ENCODE results near the gene STAG3.
"Not testable (repeated sequence)": the region's sequence is repeated elsewhere in the genome, so short reads cannot be mapped to it uniquely, and the experiment has no call there.

DNA sequence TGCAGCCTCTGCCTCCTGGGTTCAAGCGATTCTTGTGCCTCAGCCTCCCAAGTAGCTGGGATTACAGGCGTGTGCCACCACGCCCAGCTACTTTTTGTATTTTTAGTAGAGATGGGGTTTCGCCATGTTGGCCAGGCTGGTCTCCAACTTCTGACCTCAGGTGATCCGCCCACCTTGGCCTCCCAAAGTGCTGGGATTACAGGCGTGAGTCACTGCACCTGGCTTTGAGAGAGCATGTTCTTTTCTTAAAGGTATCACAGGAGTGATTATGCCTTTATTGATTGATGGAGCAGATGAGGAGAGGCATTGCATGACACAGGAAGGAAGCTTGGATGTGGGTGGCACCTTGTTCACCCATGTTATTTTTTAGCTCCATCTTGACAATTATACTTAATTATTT is 5.4 kb downstream of the STAG3 start:
- TF ChIP-seq POLR2A (IDR thresholded peaks at IDR 0.05): not testable (repeated sequence)
- TF ChIP-seq, protein P1, sequence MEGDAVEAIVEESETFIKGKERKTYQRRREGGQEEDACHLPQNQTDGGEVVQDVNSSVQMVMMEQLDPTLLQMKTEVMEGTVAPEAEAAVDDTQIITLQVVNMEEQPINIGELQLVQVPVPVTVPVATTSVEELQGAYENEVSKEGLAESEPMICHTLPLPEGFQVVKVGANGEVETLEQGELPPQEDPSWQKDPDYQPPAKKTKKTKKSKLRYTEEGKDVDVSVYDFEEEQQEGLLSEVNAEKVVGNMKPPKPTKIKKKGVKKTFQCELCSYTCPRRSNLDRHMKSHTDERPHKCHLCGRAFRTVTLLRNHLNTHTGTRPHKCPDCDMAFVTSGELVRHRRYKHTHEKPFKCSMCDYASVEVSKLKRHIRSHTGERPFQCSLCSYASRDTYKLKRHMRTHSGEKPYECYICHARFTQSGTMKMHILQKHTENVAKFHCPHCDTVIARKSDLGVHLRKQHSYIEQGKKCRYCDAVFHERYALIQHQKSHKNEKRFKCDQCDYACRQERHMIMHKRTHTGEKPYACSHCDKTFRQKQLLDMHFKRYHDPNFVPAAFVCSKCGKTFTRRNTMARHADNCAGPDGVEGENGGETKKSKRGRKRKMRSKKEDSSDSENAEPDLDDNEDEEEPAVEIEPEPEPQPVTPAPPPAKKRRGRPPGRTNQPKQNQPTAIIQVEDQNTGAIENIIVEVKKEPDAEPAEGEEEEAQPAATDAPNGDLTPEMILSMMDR (IDR thresholded peaks at IDR 0.05): not testable (repeated sequence)

Measured in prostate gland (tissue), 2 donors.